HG03175 (cell line): ENCODE results near the gene SLC35F4.
A peak's percentile ranks its signal among the peaks of the same experiment; 100 is the strongest.

Experiments used
- ATAC-seq: cut with Tn5 transposase; IDR thresholded peaks from one replicate; pipeline ENCODE4 v1.9.1; 2021; ENCODE audit warnings: mild to moderate bottlenecking, moderate library complexity; ENCODE audit not compliant: unreplicated experiment

SLC35F4 gene

GRCh38 chr14:57637901-57638300 is 228.0 kb downstream of the SLC35F4 start:
- no peak for ATAC-seq

GRCh38 chr14:57634335-57634734 is 231.6 kb downstream of the SLC35F4 start:
- ATAC-seq: no peak

GRCh38 chr14:57632649-57633048 is 233.2 kb downstream of the SLC35F4 start:
- no peak for ATAC-seq

GRCh38 chr14:57617510-57617909 is 248.4 kb downstream of the SLC35F4 start:
- no peak for ATAC-seq

GRCh38 chr14:57612946-57613345 is 252.9 kb downstream of the SLC35F4 start:
- no peak for ATAC-seq

- no peak for ATAC-seq
Measured at GRCh38 chr14:57611555-57612075, 254.3 kb downstream of the SLC35F4 start.

- ATAC-seq: no peak
Measured at GRCh38 chr14:57610631-57611030, 255.3 kb downstream of the SLC35F4 start.

- ATAC-seq: no peak
Measured at GRCh38 chr14:57609192-57610075, 256.5 kb downstream of the SLC35F4 start.

GRCh38 chr14:57607086-57607485 is 258.8 kb downstream of the SLC35F4 start:
- no peak for ATAC-seq

GRCh38 chr14:57583396-57583795 is 282.5 kb downstream of the SLC35F4 start:
- ATAC-seq: no peak

GRCh38 chr14:57582746-57583145 is 283.1 kb downstream of the SLC35F4 start:
- ATAC-seq: no peak

- no peak for ATAC-seq
Measured at GRCh38 chr14:57578801-57579200, 287.1 kb downstream of the SLC35F4 start.

- no peak for ATAC-seq
Measured at GRCh38 chr14:57576498-57576897, 289.4 kb downstream of the SLC35F4 start.

GRCh38 chr14:57575482-57575881 is 290.4 kb downstream of the SLC35F4 start:
- no peak for ATAC-seq

- no peak for ATAC-seq
Measured at GRCh38 chr14:57574617-57575288, 291.1 kb downstream of the SLC35F4 start.

GRCh38 chr14:57573173-57573572 is 292.7 kb downstream of the SLC35F4 start:
- no peak for ATAC-seq

- ATAC-seq: no peak
Measured at GRCh38 chr14:57568554-57568953, 297.3 kb downstream of the SLC35F4 start.

GRCh38 chr14:57567220-57567619 is 298.7 kb downstream of the SLC35F4 start:
- no peak for ATAC-seq

- peak; percentile 93 for ATAC-seq
Measured at GRCh38 chr14:57560681-57561080, 305.2 kb downstream of the SLC35F4 start.

- ATAC-seq: no peak
Measured at GRCh38 chr14:57559576-57559975, 306.3 kb downstream of the SLC35F4 start.

GRCh38 chr14:57549765-57550420 is 316.0 kb downstream of the SLC35F4 start:
- peak; percentile 61 for ATAC-seq
